ENCODE results near the gene CACNA1S.

The CACNA1S gene

DNA sequence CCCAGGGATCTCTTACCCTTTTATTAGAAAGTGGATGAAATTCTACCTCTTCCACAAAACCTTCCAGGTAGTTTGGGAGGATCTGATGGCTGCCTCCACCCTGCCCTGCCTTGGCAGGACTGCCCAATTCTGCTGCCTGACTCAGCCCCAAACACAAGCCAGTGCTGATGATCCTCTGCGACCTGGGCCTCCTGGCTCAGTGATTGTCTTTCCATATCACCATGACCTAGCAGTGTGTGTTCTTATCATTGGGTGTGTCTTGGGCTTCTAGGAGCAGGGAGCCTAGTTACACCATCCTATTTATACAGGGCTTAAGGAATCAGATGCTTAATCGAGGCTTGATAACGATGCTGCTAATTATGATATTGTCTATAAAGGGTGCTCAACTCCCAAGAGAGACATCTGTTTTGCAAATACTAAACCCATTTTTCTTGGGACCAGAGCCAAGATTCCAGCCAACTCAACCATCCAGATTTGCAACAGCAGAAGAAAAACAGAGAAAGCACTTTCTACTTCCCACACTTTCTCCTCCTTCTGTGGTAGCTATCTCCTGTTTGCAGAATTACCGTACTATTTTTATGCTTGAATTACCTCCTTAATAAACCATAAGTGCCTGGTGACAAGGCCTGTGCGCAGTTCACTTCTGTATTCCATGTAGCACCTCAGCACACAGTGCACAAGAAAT is 52.2 kb downstream of the CACNA1S start:
- DNase-seq, result no peak

DNA sequence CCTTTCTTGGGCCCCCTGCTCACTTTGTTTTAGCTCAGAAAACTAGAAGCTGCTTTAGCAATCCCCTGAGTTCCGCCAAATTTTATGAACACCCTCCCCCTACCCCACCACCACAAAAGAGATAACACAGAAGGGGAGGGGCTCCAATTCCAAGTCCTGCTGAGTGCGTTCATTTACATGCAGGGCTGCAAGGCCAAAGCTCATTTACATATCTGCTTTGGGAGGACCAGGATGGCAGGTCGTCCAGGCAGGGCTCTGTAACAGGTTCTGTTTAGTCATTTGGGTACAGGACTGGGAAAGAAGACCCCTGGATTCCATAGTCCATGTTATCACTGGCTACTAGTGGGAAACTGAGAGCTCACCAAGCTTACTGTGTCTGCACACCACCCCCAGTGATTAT is 52.8 kb downstream of the CACNA1S start:
- no peak for DNase-seq

DNA sequence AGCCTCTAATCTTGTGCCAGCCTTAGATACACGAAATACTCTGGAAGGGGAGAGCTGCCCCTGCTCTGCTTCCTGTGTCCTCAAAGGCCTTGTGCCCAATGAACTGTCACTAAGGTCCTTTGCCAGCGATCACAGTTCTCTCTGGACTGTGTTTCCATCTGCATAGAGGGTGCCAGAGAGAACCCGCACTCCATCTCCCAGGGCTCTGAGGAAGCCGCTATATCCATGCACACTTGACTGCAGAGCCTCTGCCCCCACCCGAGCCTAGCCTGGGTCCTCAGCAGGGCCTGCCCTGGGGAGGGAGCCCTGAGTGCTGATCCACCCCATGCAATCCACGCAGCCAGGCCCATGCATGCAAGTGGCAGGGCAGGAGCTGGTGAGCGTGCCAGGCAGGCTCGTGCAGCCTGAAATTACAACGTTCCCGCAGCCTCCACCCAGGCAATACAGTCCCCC is 58.1 kb downstream of the CACNA1S start:
- DNase-seq, result no peak

DNA sequence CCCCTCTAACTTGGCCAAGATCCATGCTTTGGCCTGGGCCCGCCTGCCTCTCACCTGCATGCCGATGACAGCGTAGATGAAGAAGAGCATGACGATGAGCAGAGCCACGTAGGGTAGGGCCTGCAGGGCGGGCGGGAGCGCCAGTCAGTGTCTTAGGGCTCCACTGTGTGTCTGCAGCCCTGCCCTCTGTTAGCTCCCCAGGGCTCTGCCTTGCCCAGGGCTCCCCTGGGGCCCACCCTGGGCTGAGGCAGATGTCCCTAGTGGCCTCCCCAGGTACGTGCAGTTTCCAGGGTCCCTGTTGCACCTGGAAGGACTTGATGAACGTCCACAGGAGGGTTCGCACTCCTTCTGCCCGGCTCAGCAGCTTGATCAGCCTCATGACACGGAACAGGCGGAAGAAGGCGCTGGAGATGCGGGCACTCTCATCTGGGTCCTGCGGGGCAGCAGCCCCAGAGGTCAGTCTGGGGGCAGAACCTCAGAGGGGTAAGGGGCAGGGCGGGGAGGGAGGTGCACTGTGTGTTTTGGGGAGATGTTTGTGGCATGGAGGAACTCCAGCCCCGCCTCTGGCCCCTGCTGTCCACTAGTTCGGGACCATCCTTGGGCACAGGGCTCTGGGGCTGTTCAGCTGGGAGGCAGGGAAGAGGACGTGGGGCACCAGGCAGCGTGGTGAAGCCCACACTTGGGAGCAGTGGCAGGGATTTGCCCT is 58.9 kb downstream of the CACNA1S start:
- DNase-seq, result no peak

DNA sequence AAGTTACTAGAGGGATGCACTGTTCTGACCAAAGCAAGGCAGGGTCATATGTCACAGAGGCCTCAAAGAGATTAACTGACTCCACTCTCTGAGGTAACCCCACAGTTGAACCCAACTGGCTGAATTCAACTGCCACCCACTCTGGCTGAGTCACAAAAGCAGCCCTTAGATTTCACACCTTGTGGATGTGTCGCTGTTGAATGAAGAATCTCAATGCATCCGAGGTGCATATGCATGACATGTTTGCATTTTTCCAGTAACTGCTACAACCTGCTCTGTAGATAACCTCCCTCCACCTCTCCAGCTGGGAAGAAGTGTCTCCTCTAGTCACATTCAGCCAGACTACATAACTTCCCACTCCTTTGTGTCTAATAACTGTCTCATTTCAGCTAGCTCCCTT is 60.8 kb downstream of the CACNA1S start:
- no peak for DNase-seq

DNA sequence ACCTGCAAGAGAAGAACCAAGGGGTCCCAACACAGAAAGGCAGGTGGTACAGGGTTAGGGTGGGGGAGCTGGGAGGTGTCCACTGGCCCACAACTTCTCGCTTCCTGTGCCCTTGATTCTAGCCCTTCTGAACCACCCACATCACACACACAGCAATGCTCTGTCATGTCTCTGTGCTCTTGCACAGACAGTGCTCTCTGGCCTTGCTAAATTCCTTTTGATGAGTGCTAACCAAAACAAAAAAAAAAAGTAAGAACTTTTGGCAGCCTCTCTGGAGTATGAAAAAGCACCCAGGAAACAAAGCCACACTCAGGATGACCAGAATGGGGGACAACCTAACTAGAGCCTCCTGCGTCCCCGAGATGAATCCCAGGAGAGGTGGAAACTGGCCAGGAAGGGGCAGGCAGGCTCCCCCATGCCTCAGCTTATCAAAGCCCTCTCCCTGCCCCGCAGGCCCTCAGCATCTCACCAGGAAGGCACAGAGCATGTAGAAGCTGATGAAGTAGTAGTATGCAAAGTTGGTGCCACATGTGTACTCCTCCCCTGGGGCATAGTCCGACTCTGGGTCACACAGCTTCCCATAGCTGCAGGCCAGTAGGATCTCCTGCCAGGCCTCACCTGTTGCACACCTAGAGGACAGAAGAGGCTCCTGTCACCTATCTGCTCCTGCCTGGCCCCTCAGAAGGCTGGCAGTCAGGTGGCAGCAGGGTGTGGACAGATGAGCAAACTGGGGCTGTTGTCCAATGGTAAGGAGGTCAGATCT is 61.5 kb downstream of the CACNA1S start:
- no peak for DNase-seq

DNA sequence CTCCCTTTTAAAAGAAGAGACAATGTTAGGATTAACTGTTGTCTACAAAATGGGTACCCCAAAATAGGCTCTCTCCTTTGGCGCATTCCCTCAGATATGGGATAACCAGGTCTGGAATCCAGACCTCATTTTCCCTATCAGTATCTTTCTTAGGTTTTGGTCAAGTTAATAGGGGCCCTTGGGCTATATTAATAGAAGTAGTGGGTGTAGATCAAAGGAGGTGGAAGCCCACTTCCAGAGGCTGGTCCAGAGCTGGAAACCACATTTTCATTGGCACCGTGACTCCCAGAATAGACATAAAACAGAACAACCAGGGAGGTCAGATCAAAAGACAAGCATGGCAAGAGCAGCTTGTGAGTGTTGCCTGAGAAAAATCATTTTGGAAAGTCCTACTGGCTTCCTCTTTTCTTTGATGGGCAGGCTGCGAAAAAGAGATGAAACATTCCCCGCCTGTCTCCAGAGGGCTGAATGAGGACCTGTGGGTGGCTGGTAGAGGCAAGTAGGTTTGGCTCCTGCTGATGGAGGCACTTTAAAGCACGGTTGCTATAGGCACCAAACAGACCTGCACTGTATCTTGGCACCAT is 62.9 kb downstream of the CACNA1S start:
- DNase-seq, result no peak

DNA sequence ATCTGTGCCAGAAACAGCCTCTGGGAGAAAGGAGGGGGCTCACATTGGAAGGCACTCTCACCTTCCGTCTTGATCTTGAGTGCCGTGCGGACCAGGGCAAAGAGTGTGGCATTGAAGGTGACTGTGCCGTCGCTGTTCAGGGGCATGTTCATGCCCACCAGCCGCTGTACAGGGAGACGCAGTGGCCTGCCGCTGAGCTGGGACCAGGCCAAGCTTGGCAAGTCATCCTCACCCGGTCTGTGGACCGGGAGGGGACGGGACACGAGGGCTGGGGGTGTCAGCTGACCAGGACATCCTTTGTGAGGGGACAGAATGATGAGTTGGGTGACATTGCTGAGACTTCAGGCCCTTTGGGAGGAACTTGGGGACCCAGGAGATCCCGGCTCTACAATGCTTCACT is 63.7 kb downstream of the CACNA1S start:
- no peak for DNase-seq

DNA sequence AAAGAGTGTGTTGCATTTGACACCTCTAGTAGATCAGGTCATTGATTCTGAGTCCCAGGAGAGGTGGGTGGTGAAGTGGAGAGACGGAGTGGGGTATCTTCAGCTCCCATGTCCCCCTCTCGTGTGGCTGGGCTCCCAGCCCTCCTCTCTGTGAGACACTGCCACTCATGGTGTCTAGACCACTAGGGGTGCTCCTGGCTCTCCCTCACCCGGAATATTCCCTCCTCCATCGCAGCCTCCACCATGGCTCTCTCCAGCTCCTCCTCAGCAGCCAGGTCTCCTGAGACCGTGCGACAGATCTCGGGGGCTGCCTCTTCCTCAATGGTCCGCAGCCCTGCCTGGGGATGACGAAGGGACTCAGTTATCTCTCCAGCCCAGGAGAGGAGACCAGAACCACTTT is 68.1 kb downstream of the CACNA1S start:
- DNase-seq, result no peak

DNA sequence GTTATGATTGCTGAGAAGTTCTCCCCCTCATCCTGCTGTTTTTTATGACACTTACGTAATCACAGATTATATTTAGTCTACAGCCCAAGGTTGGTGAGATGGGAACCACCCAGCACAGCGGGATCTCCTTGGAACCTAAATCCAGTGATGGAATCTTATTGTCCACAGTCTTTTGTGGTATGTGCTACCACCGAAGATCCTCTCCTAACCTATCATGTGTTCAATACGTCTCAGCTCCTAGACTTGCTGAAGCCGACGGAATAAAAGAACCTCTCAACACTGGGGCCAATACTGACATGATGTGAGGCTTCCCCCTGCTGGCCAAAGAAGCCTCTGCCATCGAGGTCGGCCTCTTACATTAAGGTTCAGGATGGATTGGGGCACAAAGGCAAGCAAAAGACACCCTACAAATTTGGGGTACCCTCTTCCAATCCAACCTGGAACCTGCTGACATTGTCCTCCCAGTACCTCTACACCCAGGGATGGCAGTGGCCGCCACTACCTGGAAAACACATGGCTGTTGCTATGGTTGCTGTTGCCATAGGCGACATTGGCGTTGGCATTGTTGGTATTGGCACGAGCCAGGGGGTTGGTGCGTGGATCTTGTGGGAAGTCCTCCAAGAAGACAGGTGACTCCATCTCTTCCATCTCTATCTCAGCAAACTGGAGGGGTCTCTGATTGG is 69.3 kb downstream of the CACNA1S start:
- peak; percentile 74 for DNase-seq

DNA sequence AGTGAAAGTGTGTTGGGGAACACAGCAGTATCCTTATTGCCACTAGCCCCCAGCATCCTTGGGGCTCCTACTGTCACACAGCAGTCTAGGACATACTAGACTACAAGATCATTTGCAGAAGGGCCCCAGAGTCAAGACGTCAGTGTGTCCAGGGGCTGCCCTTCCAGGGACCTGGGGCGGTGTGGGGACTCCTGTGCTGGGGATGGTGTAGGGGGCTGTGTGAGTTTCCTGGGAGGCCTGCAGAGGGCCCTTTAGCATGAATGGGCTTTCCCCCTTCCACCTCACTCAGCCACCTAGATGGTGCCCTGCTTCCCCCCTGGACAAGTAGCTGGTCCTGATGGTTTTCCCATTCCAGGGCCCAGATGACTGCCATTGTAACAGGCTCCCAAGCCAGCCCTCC is 71.2 kb downstream of the CACNA1S start:
- no peak for DNase-seq

DNA sequence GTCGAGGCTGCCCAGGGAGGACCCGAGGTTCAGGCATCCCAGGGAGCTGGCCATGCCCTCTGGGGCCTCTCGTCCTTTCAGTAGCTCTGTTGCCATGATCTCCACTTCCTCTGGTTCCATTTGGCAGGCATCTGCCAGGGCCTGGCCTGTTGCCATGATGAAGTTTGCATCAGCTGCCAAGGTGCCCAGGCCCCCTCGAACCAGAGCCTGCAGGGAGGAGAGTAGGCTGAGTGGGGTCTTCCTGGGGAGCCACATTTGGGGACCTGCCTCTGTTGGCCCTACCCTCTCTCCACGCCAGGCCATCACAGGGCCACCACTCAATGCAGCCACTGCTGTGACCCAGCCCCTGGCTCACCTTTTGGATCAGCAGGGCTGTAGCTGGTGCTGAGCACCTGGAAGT is 72.3 kb downstream of the CACNA1S start:
- DNase-seq, result no peak

DNA sequence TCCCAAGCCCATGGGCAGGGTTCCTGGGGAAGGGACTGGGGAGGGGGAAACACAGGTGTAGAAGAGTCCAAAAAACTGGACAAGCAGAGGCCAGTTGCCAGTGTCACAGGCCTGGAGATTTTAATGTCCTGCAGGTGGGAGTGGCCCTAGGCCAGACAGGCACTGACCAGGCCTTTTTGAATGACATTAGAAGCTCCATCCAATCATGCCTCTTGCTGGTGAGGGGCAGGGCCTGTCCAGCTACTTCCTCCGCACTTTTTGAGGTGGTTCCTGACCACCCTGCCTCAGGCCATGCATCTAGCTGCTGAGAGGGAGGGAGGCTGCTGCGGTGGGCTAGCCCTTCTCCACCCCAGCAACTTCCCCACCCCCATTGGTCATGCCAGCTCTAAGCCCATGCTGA is 72.8 kb downstream of the CACNA1S start:
- DNase-seq, result no peak

DNA sequence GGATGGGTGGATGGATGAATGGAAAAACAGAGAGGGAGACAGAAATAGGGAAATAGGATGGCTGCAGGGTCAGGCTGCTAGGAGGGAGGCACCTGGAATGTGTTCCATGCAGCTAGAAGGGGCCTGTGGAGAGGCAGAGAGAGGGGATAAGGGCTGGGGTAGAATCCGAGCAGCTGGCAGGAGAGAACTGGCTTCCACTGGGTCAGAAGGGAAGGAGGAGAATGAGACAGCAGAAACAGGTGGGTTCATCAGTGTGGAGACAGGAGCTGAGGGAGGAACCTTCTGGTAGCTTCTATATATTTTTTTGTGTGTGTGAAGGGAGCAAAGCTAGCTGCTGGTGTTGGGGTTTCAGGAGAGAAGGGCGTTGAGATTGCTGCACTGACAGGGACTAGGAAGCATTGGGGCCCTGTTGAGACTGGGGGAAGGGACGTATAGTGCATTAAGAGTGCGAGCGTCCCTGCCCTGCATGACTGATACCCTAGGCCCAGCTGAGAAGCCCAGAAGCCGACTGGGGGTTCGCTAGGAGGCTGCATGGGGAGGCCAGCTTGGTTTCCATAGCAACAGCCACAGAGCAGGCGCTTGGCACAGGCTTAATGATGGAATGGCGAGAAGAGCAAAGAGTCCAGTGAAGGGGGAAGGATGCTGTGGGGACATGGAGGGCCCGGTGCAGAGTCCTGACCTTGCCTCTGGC is 73.9 kb downstream of the CACNA1S start:
- no peak for DNase-seq

DNA sequence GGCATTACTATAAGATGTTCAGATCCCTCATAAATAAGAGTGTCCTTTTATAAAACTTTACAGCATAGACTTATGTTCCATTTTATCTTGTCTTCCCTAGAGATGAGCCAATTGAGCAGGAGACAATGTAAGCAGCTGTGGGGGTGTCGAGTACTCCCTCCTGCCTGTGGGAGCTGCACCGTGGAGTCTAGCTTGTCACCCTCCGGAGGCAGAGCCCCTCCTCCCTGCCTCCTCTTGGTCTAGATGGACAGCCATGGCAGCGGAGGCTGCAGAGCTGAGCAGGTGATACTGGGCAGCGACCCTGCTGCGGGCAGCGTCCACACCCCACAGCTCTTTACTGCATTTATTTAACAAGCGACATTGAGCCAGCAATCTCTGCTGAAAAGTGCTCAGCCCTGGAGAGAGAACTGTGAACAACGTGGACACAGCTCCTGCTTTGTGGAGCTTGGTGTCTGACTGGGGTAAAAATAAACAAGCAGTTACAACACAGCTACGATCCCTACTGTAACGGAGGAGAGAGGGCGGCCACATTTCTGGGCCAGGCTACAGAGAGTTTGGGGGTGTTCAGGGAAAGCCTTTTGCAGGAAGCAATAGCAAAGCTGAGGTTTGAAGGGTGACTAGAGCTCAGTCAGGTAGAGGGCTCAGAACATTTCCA is 75.9 kb downstream of the CACNA1S start:
- no peak for DNase-seq

DNA sequence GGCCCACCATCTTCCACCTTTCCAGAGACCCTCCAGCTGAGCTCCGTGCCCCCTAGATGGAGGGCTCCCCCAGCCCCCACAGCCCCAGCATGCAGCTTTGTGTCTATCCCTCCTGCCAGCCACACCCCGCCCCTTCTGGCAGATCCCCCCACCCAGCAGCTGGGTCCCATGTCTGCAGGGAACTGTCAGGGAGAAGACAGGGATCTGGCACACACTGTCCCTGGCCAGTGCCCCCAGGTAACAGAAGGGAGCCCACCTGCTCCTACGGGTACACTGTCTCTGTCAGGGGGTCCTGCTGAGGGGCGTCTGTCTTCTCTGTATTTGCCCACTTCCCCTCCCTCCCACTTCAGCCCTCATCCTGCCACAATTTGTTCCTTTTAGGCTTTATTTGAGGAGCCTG is 77.6 kb downstream of the CACNA1S start:
- DNase-seq, result no peak

DNA sequence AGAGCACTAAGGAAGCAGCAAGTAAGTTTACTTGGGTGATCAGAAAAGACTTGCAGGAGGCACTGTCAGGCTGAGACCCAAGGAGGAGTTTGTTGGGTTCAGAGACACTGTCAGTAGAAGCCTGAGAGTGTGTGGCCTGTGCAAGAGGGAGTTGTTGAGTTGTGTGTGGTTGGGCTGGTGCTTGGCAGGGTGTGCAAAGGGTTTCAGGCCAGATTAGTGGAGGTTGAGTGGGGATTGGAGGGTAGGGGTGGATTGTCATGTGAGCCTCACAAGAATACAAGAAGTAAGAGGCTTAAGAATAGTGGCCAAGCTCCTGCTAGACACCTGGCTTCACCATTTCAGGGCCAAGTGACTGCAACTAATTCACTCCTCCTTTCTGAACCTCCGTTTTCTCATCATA is 79.8 kb downstream of the CACNA1S start:
- no peak for DNase-seq

DNA sequence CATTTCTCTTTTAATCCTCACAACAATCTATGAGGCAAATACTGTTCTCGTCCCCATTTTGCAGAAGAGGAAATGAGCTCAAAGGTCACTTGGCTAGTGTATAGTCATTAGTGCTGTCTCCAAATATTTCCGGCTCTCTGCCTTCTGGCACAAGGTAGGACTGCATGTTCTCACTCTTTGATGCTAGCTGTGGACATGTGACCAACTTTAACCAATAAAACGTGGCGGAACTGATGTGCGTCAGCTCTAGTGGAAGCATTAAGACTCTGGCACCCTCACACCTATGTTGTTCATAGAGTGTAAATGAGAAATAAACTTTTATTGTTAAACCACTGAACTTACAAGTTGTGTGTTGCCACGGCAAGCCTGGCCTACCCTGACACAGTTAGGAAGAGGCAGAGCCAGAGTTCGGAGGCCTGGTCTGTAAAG is 83.8 kb downstream of the CACNA1S start:
- DNase-seq, result no peak

DNA sequence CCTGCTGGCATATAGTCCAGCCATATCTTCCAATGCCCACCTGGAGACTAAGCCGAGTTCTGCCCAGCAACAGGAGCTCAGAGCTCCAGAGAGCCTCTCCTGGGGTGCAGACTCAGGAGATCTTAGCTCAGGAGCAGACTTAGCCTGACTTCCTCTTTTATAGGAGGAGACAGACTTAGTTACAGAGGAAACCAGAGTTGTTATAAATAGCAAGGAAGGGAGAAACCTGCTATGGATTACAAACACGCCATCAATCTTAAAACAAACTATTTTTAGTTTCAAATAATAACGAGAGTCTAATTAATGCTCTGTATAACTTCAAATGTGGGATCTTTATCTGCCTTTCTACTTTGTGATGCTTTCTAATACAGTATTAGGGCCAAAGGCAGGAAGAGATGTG is 85.4 kb downstream of the CACNA1S start:
- no peak for DNase-seq

DNA sequence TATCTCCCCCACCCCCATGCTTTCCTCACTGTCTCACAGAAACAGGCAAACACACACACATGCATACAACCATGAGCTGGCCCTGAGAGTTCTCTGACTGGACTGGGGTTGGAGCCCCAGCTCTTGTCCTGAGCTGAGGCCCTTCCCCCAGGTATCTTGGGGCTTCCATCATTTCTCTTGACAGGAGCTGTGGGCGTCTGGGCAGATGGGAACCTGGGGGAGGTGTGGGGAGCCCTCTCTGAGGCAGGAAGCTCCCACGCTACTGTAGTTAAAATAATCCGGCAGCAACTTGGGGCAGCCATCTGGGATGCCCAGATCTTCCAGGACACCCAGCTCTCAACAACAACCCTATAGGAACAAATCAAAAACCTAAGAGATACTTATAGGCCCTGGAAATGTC is 86.0 kb downstream of the CACNA1S start:
- no peak for DNase-seq

DNA sequence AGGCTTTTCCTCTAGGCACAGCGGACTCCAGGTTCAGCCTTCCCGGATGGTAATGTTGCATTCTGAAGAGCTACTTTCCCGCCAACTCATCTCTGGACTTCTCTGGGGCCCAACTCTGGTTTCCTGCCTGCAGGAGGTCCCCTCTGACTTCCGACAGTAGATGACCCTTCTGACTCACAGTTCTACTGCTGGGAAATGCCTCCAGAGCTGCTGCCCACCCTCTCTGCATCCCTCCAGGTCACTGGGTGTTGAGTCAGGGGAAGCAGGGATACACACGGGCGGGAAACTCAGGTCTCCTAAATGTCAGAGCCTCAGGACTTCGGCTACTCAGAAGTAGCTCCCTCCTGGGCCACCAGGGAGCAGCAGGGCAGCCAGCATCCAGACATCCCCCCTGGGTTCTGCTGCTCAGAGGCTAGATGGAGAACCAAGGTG is 86.6 kb downstream of the CACNA1S start:
- no peak for DNase-seq

DNA sequence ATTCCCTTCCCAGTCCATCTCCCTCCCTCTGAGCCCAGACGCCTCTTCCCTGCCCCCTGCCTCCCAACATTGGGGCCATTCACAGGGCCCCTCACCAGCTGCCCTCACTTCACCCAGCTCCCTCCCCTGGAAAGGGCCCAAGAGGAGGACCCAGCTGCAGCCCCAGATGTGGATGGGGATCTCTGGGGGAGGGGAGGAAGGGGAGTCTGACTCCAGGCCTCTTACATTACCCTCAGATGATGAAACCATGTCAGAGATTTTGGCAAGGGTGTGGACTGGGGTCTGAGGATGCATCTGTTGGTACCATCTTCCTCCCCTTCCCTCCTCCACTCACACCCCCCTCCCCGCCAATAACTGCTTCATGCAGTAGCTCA is 87.6 kb downstream of the CACNA1S start:
- DNase-seq, result no peak
